GM19452 (cell line): Measurements from ENCODE around the gene GSG1L.

Experiments used
- ATAC-seq: cut with Tn5 transposase; IDR thresholded peaks from one replicate; pipeline ENCODE4 v1.9.1; 2021; ENCODE audit not compliant: unreplicated experiment

GSG1L gene

DNA sequence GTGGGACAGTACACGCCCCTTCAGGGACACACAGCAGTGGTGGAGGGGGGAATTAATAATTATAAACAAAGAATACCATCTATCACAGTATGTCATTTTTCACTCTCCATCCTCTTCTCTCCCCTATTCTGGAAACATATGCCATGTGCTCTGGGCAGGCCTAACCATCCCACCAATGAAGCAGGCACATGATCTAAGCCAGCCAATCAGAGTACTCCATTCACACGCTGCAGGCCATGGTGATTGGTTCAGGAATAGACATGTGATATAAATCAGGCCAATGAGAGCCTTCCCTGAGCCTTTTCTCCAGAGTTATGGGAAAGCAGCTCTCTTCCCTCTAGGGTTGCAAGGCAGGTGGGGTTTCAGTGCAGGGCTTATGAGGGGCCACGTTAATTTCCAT, 36.5 kb downstream of the GSG1L start:
- ATAC-seq = no peak

DNA sequence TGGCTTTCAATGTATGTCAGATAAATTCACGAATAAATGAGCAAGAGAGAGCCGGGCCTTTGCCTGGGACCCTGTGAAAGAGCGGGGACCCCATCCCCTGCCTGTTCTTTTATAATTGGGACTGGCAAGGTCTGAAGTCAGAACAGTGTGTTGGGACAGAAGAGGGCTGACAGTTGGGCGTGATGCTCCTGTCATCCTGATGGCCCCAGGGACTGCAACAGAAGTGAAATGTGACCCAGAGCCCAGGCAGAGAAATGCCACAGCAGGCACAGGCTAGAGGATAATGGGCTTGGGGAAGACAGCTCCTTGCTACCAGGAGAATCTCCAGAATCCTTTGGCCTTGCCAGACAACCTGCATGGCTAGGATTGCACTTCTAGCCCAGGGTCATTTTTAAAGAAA, 37.9 kb downstream of the GSG1L start:
- no peak for ATAC-seq

DNA sequence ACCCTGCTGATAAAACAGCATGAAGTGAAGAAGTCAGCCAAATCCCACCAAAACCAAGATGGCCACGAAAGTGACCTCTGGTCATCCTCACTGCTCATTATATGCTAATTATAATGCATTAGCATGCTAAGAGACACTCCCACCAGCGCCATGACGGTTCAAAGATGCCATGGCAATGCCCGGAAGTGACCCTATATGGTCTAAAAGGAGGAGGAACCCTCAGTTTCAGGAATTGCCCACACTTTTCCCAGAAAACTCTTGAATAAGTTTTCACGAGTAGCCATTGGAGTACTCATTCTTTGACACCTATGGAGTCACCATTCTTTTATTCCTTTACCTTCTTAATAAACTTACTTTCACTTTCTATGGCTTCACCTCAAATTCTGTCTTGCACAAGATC, 44.3 kb downstream of the GSG1L start:
- ATAC-seq = no peak

DNA sequence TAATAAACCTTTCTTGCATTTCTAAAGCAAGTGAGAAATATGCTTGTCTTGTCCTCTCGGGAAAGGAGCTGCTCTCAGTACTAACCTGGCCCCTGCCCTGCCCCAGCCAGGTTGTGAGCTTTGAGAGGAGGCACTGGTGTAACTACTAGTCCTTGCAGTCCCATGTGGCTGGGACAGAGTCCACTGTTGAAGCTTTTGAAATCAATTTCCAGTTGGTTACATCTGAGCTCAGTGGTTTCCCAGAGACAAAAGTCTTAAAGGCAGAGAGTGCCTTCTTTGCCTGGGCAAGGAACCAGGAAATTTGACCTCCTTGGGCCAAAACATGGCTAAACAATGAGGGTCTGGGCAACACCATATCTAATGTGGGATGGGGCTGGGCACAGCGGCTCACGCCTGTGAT, 48.7 kb downstream of the GSG1L start:
- no peak for ATAC-seq

DNA sequence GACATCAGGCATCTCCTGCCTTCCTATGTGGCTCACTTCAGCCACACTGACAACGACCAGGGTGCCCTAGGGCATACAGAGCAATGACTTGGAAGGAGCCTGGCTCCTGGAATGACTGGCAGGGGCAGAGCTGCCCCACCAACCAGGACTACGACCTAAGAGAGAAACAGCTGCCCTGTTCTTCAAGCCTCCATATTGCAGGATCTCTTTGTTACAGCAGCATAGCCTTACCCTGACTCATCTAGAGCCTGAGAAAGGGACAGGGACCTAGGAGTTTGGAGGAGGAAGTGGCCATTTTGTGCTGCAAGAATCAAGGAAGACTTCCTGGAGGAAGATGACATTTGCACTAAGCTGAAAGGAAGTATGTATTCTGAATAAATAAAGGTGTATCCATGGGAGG, 49.6 kb downstream of the GSG1L start:
- no peak for ATAC-seq

DNA sequence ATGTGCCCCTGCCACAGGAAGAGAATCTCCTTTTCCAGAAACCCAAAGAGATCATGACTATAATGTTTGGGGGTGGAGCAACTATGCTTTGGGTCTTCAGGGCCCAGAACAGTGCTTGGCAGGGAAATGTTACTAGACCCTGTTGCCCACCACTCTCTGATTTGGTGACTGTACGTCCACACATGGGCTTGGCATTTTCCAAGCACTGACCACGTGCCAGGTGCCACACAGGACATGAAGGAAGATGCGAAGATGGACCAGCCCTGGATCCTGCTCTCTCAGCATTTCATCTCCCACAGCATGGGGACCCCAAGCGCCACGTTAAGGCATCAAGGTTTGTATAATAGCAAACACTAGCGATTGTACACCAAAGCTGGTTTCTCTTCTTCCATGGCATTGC, 50.1 kb downstream of the GSG1L start:
- no peak for ATAC-seq

DNA sequence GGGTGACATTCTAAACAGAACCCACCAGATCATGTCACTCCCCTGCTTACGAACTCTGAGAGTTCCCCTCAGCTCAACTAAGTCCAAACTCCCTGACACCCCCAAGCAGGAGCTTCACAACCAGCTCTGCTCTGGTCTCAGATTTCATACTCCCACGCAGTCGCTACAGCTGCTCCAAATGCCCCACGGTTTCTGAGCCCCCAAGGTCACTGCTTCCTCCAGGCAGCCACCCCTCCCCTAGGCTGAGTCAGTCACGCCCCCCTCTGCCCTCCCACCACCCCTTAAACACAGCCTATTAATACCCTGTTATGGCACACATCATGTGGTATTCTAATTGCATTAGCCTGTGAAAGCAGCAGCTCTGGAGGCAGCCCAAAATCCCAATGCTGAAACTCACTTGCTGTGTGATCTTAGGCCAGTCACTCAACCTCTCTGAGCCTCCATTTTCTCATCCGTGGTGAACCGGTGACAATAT, 51.5 kb downstream of the GSG1L start:
- ATAC-seq = no peak

DNA sequence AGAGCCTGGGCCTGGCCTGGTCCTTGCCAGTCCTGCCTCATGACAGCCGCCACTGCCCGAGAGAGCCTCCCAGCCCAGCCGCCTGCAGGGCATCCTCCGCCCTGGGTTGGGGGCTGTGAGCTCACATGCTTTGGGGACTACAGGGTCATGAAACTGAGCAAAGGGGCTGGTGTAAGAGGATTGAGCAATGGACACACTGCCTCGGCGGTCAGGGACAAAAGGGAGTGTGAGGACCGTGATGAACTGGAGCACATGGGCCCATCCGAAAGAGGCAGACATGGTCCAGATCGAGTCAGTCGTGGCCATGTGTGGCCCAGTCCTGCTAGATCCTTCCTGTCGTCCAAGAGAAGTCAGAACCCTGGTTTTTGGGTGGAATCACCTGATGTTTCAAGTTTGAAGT, 52.3 kb downstream of the GSG1L start:
- no peak for ATAC-seq

DNA sequence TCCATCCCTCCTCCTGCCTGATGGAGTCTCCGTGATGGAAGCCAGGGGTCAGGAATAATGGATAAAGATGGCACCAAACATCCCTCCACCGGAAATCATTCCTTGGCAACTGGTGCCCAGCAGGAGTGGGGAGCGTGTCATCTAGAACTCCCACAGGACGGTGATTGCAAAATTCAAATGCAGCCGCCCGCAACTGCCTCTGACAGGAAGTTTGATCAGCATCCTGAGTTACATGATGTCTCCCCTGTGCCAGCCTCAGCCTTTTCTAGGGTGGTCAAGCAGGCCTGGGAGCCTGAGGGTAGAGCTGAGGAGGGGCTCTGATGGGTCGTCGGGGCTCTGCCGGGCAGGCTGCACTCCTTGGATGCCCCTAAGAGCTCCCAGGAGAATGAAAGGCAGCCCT, 52.8 kb downstream of the GSG1L start:
- no peak for ATAC-seq

DNA sequence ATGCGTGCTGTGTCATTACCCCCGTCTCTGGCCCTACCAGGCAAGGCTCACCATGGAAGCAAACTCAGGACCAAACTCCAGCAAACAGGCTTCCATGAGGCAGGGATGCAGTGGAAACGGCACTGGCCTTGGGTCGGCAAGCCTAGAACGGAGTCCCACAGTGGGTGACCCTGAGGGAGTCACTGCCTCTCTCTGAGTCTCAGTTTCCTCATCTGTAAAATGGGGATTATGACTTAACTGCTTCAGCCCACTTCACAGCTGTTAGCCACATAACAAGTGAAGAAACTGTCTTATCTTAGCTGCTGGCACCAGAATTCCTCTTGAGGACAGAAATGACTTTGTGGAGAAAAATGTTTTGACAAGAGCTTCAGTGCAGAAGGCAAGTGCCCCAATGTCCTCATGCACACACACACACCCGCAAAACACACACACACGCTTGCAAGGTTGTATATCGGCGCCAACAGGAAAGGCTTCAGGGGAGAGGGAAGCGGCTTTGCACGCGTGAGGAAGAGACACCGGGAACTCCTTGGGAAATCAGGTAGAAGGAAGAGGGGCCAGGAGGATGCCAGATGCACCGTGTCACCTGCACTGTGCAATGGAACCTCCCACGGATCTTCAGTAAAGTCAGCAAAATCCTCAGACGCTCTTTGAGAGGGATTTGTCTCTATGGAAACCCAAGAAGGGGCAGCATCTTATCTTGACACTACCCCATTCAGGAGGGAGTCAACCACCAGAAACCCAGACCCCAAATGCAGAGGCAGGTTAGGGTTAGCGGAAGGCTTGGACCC, 53.7 kb downstream of the GSG1L start:
- ATAC-seq = no peak

DNA sequence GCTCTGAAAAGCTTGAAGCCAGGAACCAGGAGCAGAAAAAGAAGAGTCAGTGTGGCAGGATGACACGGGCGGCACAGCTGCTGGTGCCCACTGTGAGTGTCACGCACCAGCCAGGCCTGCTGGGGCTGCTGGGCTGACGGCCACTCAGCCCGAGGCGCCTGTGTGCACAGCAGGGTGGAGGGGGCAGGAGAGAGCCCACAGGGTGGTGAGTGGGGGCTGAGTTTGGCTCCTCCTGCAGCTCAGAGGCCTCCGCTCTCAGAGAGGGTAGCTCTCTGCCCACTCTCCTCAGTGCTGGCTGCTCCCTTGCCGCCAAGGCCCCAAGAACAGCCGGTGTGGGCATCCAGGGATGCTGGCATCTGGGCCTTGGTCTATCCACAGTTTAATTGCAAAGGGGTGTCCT, 59.6 kb downstream of the GSG1L start:
- ATAC-seq = no peak

DNA sequence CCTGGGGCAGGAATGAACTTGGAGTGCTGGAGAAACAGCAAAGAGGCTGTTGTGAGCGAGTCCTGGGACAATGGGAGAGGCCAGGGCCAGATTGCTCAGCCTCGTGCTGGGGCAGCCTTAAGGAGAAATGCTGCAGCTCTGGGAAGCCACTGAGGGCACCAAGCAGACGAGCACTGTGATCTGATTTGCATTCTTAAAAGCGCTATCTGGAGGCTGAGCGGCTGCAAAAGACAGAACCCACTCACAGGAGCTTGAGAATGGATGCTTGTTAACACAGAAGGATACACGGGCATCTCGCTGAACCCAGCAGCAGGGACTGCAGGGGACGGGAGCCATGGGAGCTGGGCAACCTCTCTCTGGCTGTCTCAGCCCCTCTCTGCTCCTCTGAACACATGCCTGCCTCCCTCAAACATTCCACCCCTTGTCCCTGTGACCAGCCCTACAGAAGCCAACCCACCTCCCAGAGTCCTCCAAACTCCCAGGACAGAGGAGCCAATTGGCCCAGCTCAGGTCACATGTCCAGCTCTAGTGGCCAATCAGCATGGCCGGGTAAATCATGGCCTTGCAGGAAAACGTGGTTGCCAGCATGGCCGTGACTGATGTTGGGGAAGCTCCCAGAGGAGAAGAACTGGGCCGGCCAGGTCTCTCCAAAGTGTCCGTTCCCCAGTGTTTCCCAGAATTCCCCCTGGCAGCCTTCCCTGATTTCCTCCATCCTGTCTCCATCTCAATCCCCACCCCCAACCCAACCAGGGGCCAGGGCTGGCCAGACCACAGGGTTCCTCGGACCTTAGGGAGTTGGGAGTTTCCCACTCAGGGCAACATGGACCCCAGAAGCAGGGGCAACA, 60.3 kb downstream of the GSG1L start:
- ATAC-seq = no peak

DNA sequence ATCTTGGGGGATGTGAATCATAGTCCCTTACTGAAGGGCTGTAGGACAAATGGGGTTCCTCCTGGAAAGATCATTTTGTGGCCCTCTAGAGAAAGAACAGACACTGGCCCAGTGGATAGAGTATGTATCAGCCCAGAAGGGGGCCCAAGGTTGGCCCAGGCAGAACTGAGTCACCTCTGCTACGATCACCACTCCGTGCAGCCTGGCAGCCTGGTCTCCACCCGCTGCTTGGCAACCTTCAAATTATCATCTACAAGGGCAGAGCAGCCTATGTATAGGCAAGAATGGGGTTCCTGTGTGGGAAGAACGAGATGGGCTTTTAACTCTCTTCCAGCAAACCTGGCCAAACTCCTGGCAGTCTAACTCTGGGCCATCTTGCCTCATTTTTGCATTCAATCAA, 61.9 kb downstream of the GSG1L start:
- no peak for ATAC-seq

DNA sequence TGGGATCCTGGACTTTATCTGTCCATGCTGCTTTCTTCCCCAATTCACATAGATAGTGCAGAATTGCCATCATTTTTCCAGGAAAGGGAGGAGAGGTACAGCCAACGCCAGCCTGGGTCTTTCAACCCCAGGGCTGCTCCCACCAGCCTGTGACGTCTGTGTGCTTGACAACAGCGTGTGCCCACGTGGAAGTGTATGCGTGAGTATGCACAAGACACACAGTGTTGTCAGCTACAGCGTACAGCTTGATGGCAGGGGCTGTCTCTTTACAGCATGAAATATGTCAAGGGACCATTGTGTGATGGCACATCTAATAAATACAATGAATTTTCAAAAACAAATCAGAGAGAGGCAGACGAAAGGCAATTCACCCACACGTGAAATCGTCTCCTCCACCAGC, 62.3 kb downstream of the GSG1L start:
- no peak for ATAC-seq

DNA sequence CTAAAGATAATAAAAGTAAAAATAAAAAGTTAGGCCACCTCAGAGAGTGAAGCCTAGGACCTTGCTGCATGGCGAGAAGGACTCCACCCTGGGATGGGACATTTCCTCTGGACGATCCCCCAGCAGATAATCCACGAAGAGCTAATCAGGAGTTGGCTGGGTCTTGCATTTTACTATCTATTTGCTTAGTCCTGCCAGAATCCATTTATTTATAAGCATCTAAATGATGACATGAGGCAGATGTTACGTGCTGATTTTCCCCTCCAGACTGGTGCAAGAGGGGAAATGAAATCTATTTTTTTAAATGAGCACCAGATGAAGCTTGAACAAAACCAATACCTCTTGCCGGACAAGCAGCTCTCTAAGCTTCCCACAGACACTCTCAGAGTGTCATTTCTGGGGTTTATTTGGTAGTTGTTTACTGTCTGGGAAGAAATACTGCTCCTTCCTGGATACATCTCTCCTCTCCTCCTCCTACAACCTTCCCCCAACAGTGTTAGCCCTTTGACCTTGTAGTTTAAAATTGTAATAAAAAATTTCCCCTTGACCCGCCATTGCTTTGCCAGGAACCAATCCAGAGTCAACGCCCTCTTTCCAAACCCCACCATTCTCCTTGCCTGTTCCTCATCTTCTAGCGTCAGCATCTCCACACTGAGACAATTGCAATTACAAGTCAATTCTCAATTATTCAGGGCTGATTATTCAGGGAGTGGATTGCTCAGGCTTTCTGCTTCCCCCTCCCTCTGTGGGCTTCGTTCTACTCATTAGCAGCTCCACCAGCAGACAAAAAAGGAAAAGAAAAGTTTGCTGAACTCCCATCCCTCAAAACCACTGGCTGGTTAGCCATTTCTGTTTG, 63.0 kb downstream of the GSG1L start:
- no peak for ATAC-seq

DNA sequence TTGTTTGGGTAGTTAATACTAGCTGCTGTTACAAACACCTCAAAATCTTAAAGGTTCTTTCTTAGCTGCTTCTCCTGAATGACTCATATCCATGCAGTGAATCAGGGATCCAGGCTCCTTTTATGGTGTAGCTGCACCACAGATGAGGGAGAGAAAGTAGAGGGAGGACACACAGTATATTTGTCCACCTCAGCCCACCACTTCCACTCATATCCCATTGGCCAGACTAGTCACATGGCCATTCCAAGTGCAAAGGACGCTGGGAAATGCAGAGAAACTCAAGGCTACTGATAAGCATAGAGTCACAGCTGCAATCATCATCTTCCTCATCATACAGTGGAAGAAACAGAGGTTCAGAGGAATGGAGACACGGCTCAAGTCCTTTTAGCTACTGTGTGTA, 63.8 kb downstream of the GSG1L start:
- ATAC-seq = no peak

DNA sequence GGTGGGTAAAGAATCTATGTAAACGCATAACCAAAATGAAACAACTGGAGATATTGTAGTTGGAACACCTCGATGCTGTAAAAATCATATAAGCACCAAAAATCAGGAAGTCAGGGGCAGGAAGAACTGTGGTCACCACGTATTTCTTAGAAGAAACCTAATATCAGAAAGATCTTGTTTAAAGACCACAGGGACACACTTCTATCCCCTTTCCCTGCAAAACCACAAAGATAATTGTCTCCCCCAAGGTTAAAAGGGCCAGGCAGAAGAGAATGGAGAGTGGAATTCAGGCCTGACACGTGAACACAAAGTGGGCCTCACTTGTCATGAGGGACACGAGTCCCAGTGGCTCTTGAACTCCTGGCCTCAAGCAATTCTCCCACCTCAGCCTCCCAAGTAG, 68.1 kb downstream of the GSG1L start:
- ATAC-seq = no peak

DNA sequence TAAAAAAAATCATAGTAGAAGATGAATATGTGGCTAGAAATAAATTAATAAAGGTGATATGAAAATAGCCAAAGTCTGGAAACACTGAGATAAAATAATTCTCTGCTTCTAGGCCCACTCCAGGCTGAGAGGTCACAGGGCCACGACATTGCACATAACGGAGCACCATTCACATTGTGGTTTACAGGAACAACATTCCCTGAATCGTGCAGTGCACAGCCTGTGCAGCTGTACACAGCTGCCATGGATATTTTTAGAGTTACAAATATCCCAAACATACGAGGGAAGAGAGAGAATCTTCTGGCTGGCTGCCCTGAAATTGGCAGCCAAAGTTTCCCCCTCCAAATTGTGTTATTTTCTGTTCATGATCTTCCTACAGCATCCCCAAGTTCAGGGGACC, 68.8 kb downstream of the GSG1L start:
- no peak for ATAC-seq

DNA sequence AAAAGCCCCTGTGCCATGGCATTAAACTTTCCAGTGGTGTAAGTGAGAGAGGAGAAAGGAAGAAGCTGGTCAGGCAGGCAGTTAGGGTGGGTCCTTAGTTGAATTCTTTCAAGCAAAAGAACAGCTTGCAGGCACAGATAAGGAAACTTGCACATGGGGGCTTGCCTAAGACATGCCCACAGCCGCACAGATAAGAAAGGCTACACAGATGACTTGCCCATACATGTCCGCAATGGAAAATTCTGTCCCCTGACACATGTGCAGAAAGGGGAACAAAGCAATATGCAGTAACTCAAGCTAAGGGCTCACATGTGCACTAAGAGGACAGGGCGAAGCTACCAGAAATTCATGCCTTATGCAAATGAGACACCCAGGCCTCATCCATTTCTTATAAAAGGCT, 69.9 kb downstream of the GSG1L start:
- ATAC-seq = no peak

DNA sequence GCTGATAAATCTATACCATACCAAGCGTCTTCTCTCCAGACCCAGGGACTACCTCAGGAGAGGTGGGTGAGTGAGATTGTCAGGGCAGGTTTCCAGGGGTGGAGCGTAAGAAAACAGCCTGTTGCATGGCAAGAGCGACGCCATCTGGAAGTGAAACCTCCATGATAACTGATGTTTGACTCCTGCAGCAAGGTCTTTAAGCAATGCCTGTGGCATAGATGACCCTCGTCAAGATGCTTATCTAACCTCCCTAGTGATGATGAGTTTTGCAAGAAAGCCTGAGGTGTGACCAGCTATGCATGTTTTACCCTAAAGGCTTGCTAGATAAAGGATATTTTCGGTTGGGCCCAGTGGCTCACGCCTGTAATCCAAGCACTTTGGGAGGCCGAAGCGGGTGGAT, 71.6 kb downstream of the GSG1L start:
- ATAC-seq = no peak

DNA sequence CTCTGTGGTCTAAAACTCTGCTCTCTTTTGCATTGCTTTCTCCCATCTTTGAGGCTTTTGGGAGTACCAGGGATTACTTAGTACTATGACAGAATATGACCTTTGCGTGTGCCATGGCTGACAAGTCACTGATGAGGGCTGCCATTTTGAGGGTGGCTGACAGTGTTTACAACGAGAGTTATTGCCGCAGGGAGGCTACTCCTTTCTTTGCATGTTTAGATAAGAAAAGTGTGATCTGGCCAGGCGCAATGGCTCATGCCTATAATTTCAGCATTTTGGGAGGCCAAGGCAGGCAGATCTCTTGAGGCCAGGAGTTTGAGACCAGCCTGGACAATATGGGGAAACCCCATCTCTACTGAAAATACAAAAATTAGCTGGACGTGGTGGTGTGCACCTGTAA, 77.5 kb downstream of the GSG1L start:
- no peak for ATAC-seq
